NCI-H82 treated with DMSO at 0.1 percent for 48 hours (cell line): ENCODE data around the gene SLC2A4RG.

Experiments used
- DNase-seq: peaks from one replicate; lab custom pipeline; 2025; ENCODE audit not compliant: unreplicated experiment; lab: John Stamatoyannopoulos, UW

SLC2A4RG gene

DNA sequence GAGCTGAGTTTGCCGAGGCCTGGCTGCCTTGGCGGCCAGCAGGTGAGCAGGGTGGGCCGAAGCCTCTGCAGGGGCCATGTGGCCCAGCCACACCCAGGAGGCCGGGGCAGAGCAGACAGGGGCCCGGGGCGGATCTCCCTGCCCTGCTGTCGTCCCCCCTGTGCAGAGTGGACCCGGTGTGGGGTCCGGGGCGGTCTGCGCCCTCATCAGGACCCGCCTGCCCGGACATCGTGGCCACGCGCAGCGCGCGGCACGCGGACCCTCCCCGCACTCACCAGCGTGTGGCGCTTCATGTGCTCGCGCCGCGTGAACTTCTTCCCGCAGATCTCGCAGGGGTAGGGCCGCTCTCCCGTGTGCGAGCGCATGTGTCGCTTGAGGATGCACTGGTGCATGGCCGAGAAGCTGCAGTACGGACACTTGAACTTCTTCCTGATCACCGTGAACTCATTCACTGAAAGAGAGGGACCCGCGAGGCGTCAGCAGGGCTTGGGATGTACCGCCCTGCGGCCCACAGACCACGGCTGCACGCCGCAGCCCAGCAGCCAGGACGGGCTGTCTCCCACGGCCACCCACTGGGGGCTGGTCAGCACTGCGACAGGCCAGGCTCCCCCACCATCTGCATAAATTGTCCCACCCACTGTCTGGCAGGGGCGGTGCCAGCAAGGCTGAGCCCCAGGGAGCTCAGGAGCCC is 13.0 kb downstream of the SLC2A4RG start:
- DNase-seq = no peak

DNA sequence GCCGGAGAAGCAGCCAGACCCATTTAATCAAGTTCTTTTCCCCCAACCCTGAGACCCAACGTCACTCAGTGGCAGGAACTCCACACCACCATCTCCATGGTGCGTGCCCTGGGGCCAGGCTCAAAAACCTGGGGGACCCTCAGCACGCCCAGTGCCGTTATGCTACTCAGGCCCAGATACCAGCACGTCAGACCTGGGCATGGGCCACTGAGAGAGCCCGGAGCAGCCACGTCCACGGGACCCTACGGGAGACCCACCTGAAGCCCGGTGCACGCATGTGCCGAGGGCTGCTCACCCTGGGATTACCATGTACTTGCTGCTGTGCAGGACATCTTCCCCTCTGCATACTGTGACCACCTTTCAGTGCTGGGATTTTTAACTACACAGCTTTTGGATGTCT is 13.8 kb downstream of the SLC2A4RG start:
- DNase-seq = no peak

DNA sequence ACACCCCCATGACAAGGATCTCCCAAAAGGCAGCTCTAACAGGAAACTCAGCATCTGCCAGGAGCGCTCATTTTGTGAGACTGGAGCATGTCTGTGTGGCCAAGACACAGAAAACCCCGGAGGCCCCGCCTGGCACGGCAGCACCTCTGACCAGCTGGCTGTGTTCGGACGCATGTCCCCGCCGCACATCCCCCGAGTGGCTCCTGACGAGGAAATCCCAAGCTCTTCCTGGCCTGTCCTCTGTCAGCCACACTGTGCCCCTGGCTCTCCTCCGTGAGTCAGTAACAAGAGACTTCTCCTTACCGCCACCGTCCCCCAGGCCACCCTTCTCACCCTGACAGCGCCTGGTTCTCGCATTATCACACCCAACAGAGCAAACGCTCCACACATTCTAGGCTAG is 14.4 kb downstream of the SLC2A4RG start:
- no peak for DNase-seq

DNA sequence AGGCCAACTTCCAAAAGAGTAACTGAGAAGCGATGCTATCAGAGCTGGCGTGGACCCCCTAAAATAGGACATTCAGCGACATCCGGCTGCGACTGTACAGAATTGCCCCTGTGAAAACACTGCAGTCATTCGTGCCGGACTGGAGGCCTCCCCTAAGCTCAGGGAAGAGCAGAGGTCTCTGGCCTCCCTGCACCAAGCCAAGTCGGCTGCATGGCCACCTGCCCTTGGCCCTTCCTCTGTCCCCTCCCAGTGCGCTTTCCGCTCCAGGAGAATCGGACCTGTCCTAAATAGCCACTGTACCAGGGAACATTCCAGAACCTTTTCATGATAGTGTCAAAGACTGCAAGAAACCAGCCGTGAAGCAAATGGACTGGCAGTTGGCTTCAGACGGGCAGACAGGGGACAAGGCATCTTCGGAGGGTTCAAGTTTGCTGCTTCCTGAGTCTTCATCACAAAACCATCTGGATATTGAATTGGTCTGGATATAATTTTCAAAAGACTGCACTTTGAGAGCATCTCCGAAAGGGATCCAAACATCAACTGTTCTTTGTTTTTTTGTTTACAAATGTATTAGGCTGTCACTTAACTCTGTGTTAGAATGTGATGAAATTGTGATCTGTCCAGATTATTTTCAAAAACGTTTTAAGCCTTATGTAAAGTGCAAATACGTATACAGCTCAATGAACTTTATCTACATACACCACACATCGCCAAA is 16.5 kb downstream of the SLC2A4RG start:
- DNase-seq = no peak

DNA sequence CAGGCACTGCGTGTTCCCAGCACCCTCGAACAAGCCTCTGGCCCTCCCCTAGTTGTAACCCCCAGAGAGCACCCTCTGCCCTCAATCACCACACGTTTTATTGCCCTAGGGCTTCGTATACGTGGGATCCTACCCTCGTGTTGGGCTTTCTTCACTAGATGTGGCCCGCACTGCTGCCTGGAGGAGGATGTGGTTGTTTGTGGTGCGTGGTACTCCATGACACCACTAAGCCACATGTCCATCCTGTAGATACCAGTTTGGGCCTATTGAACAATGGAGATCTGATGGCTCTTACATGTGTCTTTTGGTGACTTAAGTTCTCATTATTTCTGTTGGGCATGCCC is 17.0 kb downstream of the SLC2A4RG start:
- no peak for DNase-seq

DNA sequence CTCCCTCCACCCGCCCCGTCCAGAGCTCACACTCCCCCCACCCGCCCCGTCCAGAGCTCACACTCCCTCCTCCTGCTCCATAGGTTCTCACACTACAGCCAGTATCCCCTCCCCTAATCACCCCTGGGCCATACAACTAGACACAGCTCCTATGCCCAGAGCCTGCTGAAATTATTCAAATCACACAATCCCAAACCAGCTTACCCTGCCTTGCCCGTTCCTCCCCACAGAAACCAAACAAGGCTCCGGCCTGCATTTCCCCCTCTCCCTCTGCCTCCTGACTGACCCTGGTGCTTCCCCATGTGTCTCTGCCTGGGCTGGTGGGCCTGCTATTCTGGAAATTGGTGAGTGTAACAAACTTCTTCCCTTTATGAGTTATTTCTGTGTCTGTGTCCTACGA is 18.6 kb downstream of the SLC2A4RG start:
- DNase-seq = no peak

DNA sequence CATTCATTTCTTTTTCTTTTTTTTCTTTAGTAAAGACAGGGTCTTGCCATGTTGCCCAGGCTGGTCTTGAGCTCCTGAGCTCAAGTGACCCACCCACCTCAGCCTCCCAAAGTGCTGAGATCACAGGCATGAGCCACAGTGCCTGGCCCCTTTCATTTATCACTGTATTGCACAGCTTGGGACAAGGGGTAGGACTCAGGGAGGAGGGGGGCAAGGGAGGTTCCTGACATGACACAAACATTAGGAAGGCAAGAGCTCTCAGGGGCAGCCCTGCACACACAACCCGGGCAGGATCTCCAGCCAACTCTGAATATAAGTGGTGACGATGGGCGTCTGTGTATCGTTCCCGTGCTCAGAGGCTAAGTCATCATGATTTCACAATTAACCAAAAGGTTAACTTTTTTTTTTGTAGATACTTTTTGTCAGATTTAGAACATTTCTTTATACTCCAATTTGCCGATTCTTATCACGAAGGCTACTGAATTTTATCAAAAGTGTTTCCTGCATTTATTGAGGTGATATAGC is 19.9 kb downstream of the SLC2A4RG start:
- no peak for DNase-seq

DNA sequence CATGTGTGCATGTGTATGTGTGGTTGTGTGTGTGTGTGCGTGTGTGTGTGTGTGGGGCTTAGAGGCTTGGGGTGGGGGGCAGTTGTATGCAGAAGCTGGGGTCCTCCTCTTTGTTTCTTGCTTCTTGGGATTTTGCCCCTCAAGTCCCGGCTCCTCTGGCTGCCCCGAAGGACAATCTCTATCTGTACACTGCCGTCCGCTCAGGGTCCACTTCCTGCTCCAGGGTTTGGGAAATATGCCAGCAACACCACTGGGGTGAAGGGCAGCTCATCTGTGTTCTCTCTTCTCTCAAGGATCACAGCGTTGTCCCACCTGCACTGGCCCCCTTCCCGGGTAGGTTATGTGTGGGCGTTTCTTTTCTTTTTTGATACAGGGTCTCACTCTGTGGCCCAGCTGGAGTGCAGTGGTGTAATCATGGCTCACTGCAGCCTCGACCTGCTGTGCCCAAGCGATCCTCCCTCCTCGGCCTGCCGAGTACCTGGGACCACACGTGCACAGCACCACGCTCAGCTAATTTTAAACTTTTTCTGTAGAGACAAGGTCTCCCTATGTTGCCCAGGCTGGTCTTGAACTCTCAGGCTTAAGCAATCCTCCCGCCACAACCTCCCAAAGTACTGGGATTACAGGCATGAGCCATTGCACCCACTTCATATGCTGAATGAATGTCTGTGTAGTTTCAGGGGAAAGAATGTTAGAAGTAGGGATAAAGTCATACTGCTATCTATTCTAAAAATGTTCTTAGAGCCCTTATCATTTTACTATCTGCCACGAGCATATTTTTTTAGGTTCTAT is 25.7 kb downstream of the SLC2A4RG start:
- DNase-seq = no peak

DNA sequence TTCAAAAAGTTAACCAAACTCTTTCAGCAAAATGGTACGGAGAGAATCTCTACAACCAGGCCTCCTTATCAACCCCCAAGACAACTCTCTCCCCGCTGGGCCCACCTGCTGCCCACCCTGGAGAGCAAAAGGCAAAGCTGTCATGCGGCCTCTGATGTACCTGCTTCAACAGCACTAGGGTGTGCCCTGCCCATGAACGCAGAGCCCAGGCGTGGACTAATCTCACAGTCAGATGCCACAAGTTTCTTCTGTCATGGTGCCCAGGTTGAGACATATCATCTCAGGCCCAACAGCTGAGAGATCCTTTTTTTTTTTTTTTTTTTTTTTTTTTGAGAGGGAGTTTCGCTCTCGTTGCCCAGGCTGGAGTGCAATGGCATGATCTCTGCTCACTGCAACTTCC is 26.3 kb downstream of the SLC2A4RG start:
- no peak for DNase-seq

DNA sequence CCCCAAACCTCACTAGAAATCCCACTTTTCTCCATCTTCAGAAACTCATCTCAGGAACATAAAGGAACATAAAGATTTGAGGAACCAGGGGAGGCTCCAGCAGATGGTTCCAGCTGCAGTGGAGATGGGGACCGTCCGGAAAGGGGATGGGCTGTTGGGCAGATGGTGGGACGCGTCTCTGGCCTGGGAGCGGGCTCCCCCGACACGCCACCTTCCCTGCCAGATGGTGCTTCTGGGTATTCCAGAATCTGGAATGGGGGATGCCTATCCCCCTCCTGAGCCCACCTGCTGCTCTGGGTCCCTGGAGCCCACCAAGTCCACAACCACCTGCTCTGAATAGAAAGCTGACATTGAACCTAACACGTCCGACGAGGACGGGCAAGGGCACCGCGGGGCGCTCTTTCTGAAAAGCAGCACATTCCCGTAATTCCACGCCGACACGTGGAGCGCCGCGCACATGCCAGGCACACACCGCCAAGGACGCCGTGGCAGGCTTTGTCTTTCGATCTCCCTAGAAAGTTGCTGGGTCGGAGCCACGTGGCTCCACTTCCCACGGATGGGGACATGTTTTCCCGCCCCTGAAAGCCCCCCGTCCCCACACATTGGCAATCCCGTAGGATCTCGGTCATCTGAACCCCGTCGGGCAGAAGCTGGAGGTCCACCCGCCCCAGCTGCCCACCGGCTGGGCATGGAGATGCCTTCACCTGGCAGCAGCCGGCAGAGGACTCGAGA is 27.3 kb downstream of the SLC2A4RG start:
- no peak for DNase-seq

DNA sequence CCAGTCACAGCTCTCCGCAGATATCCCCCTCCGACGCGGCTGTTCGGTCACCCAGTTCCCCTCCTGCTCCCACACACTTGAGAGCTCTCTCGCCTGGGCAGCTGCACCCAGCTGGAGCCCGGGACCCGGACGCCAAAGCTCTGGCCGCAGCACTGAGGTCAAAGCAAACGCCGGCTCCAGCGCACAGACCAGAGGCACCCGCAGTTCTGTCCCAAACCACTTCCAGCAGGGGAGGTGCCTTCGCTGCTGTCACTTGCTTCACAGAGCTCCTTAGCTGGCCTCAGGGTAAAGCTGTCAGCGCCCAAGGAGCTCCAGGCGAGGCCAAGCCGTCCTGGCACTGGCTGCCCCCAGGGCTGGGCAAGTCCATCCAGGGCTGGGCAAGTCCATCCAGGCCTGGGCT is 27.9 kb downstream of the SLC2A4RG start:
- DNase-seq = no peak

DNA sequence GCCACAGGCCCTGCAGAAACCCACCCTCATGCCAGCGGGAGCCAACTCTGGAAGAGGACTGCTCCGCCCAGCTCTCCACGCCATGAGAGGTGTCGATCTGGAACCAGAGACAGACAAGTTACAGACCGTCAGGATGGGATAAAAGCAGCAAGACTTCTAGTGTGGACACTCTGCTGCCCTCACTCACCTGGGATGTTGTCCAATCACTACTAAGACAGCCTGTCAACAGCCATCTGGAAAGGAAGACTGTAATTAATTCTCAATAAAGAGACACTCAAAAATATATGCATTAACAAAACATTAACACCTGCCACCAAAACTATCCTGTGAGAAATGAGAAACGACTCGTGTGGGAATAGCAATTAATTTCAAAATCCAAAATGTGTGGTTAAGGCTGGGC is 28.3 kb downstream of the SLC2A4RG start:
- DNase-seq = no peak

DNA sequence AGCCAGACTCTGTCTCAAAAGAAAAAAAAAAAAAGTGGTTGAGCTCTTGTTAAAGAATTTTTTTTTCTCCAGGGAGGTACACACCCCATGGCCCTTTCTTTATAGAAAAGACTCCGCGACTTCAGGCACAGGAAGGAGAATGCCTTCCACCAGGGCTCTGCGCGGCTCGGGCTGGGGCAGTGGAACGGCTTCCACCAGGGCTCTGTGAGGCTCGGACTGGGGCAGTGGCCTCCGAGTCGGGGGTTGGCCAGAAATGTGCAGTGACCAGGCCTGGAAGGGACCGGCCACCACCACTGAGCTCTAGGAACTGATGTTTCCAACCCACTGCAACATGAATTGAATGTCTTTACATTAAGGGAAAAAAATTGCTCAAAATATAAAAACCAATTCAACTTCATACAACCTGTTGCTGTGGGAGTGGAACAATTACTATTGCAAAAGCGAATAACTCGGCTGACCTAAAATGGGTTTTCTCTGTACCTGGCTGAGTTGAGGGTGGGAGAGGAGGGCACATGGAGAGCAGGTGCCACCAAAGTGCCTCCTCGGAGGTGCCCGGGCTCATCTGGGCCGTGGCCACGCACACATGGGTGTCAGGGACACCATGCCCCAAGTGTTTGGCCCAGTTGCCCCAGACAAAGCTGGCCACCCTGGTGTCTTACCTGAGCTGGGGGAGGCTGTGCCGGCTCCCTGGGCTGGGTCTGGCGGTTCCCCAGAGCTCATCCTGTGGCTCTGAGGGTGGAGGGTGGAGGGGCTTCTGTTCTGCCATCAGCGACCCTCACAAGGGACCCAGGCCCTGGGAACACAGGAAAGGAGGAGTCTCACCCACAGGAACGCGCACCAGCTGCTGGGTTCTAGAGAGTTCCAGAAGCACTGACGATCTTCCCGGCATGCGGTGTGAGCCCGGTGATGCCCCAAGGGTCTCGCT is 29.3 kb downstream of the SLC2A4RG start:
- no peak for DNase-seq

DNA sequence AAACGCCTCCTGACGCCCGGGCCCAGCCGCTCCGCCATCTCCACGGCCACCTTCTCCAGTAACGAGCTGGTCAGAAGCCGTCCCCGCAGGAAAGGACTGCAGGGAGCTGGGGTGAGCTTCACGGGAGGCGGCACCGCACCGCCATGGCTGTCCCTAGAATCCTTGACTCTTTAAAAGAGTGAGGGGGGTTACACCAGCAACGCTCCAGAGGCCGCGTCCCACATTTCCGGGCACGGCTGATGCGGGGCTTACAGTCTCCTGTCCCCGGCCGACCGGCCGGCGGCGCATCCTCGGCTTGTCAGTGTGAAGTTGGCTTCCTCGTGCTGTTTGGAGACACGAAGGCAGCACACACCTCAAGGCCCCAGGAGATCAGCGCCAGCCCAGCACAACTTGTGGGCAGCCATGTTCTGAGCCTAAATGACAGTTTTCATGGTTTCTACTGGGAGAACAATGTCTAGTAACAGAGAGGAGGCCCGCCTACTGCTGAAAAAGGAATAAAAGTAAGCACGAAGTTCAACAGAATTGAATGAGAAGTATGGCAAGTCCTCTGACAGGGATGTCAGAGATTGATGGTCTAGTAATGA is 30.4 kb downstream of the SLC2A4RG start:
- DNase-seq = no peak

DNA sequence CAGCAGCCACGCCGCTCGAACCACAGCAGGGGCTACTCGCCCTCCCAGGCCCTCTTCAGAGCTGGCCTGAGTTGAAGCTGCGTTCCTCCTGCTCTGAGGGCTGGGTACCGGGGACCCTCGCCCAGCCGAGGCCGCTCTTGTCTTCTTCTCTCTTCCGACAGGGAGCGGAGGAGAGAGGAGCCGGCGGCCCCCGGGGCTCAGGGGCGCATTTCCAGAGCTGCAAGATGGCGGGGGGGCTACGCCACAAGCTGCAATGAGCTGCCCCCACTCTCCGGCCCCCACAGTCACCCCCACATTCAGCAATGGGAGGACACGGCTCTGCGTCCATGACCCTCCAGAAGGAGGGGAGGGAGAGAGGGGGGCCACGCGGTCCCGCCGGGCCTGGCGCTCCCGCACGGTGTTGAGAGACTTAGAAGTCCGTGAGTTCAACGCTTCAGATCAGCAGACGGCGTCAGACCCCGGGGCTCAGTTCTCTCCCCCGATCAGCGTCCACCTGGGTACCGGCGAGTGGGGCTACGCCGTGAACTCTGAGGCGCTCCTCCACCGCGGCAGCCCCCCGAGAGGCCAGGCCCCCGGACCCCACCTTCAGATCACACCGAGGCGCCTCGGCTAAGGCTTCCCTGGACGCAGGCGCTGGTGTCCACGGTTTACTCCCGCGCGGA is 31.6 kb downstream of the SLC2A4RG start:
- DNase-seq = no peak

DNA sequence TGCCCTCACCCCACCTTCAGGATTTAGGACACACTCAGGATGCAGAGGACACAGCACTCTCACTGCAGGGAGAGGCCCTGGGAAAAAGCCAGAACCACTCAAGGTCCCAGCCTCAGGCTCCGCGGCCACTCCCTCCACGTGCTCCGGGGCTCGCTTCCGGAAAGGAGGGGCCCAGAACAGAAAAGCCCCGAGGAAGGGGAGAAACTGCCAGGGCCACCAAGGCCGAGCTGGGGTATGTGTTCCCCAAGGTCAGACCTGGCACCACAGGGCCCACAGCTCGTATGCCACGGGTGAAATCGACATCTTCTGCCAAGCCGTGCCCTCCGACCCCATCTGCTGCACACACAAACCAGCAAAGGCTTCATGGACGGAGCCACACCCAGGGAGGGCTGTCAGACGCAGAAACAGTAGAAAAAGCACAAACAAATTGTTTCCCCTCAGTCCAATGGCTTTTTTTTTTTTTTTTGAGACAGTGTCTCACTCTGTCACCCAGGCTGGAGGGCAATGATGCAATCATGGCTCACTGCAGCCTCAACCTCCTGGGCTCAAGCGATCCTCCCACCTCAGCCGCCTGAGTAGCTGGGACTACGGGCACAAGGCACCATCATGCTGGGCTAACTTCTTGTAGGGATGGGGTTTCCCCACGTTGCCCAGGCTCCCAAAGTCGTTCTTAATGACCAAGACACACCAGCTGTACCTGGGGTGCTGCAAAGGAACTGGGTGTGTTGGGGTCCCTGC is 33.4 kb downstream of the SLC2A4RG start:
- DNase-seq = no peak

DNA sequence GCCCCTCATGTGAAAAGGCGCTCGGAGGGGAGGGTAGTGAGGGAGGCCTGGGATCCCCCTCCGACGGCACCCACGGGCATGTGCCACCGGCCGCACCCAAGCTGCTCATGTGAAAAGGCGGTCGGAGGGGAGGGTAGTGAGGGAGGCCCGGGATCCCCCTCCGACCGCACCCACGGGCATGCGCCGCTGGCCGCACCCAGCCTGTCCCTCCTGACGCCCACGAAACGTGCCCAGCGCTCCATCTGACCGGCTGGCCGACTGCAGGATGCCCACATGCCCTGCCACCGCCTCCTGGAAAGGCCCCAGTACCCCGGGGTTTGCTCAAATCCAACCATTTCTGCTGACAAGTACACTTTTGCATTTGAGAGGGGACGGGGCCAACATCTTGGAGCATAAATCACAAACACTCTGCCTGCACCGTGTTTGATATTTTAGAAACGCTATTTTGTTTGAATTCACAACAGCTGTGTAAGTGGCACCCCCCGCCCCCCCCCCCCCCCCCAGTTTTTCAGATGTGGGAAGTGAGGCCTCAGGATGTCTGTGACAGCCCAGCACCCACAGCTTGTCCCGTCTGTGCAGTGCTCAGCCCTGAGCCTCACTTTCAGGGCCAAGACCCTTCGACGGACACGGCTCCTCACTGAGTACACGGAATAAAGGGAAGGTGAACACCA is 34.1 kb downstream of the SLC2A4RG start:
- DNase-seq = no peak

DNA sequence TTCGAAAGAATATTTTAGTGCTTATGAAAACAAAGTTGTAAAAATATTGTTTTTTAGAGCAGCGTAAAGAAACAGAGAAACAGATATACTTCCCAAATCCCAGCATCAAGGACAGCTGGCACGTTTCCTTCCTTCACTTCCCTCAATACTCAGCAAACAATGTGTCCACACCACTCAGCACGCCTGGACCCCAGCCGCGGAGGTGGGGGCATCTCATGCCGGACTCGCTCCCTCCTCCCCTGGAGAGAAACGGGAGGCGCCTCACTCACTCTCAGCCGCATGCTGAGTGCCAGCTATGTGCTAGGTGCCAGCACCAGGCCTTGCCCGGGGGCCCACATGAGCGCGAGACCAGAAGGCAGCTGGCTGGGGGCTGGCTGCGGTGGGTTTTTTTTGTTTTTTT is 34.7 kb downstream of the SLC2A4RG start:
- no peak for DNase-seq
